HG03095 (cell line): ENCODE results near the gene GNAI3.

Experiments
- ATAC-seq: cut with Tn5 transposase; IDR thresholded peaks from one replicate; pipeline ENCODE4 v1.9.1; 2021; ENCODE audit warnings: moderate library complexity; ENCODE audit not compliant: unreplicated experiment

Gene GNAI3

DNA sequence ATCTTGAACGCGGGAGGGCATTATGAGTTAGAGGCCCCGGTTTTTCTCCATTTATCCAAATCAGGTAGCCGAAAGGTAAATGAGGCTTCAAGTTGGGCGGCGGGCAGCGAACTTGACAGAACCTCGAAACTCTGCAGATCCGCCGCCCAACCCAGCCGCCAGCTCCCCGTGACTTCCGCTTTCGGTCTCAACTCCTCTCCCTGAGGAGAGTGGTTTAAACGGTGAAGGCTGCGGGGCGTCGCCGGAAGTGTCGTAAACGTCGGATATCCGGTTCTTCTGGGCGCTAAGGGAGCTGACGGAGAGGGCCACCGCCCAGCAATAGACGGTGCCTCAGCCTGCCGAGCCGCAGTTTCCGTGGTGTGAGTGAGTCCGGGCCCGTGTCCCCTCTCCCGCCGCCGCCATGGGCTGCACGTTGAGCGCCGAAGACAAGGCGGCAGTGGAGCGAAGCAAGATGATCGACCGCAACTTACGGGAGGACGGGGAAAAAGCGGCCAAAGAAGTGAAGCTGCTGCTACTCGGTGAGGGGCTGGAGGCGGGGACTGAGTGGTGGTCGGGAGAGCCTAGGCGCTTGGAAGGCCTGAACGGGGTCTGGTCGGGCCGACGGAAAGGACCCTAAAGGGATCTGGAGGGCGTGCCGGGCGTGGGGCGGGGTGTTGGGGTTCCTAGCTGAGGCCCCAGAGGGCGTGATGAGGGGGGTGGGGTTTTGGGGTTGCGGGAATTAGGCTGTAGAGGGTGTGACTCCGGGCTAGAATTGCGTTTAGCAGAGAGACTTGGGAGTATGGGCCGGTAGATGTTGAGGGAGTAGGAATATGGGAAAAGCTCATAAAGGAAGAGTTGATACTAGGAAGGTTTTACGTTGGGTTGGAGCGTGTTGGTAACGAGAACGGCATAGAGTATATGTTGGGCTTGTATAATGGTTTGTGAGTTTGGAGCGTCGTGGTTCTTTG, at the start of gene GNAI3:
Gene GNAI3, plus strand, starts transcription at position 295 of the 947 bp plus-strand sequence. Its CDS starts 106 bp downstream, at position 401.
- ATAC-seq = peak; percentile 85

DNA sequence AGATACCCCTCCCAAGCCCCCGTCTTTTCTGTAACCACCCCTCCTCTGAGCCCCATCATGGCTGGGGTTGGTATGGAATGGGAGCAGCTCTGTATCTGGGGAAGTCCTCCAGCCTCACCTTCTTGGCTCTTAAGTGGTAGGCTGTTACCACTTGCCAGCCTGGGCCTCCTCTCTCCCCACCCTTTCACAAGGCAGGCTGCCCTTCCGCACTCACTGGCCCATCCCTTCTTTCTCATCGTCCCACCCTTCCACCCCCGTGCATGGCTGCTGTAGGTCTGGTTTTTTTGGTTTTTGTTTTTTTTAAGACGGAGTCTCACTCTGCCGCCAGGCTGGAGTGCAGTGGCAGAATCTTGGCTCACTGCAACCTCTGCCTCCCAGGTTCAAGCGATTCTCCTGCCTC, 49.3 kb upstream of the GNAI3 start:
- ATAC-seq = no peak

DNA sequence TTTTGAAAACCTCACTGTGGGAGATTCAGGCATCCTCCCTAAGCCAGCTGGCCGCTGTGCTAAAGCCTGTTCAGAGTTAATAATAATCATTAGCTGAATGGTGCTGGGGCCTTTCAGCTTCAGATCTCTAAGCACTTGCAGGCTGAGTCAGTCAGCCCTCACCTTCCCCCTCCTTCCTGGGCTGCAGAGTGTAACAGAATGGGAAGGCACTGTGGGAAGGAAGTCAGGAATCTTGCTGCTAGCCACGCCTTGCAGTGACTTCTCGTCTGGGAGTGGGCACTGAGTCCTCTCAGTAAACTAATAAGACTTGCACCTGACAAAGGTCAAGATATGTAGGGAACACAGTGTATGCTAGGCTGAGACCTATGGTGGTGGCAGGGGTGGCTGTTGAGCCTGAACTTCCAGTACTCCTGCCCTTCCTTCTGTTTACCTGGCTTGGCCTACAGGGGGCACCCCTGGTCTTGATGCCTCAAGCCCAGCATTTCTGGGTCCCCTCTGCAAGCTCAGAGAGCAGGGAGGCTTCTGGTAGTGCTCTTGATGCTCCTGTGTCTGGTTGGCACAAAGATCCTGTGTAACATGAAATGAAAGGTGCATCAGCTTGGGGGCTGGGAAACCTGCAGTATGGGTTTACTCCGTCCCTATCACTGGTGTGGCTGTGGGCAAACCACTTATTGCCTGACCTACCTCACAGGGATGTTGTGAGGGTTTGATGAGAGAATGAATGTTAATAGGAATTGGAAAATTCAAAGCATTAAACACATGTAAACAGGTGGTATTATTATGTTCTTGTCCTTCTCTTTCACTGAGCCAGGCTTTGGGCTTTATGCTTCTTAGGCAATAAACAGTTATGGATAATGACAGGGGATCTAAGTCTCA, 48.5 kb upstream of the GNAI3 start:
- ATAC-seq = no peak

DNA sequence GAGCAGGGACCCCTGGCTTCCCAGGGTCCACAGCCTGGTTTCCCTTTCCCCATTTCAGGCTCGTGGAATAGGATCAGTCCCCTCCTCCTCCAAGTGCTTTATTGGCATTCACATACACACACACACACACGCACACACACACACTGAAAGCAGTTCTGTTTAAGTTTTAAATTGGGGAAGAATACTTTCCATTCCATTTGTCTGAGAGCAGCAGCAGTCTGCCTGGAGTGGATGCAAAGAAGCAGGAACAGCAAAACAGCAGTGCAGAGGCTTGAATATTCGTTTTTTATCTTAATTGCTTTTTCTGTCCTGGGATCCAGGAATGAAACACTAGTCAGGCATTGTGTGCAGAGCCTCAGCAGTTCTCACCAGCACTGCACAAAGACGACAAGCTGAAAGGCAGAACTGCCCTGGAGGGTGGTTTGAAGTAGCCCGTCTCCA, 47.5 kb upstream of the GNAI3 start:
- no peak for ATAC-seq

DNA sequence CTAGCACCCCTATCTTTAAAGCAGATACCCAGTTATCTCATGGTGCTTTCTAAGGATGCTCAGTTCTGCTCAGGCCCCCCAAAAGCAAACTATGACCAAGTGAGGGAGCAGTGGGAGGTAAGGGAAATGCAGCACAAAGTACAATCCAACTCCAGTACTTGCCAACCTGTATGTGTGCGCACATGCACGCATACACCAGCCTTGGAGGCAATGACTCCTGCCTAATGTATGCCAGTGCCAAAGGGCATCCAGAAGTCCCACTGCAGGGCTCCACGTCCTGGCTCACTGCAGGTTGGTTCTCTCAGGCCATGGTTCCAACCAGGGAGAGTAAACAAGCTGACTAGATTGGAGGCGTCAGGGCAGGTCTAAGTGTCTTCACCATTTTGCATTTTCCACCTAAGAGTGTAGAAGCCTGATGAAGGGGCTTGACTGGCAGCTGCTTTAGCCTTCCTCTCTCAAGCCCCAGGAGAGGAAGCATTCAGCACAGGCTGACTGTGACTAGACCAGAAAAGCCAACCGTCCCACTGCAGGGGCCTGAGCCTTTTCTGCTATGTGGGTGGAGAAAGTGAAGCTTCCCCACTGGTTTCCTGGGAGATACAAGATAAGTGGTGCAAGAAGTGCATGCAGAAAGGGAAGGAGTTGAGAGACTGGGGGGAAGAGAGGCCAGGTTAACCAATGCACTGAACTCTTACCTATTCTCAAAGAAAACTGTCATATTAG, 46.6 kb upstream of the GNAI3 start:
- ATAC-seq = no peak

DNA sequence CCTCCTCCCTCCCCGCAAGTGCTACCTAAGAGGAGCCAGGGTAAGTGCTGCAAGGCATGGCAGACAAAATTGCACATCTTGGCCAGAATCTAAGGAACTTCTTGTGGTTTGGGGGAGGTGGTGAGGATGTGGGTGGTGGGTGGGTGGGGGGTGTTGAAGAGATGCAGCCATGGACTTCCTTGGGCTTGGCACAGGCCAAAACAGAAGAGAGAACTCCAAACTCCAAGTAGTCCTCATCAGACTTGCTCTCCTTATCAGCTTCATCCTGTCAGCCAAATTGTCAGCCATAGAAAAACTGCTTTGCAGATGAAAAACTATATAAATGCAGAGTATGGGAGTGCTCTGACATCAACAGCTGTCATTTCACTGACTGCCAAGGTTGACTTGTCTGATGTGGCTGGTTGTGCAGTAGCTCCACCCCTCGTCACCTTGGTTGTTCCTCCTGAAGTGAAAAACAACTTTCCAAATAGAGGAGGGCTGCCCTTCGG, 46.0 kb upstream of the GNAI3 start:
- ATAC-seq = no peak

DNA sequence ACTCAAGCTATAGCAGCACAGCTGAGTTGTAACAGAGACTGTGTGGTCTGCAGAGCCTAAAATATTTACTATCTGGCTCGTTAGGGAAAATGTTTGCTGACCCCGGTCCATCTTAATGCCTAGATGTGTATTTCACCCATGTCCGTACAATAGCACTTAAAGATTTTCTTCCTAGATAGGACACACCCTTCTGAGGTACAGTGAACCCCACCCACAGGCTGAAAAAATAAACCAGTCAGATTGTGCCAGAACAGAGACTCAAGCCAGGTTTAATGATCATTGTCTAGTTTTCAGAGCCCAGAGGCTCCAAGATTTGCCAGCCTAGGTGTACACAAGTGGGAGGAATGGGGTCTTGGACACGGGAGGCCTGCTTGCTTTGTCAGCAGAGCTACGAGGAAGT, 44.5 kb upstream of the GNAI3 start:
- ATAC-seq = no peak

DNA sequence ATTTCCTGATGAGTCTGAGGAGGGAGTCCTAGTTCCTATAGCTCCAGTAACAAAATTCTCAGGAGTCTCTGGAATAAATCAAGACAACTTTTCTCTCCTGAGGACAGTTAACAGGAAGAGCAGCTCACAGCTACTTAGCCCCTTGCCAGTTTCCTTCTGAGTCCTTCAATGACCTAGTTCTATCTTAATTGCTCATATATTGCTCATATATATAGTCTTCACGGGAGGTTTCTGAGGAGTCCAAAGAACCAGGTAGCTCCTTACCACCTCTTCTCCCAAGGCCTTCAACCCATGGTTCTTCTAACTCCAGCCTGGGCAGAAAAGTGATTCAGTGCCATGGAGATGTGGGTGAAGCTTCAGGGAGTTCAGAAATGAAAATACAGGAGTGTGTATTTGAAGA, 43.4 kb upstream of the GNAI3 start:
- ATAC-seq = no peak

DNA sequence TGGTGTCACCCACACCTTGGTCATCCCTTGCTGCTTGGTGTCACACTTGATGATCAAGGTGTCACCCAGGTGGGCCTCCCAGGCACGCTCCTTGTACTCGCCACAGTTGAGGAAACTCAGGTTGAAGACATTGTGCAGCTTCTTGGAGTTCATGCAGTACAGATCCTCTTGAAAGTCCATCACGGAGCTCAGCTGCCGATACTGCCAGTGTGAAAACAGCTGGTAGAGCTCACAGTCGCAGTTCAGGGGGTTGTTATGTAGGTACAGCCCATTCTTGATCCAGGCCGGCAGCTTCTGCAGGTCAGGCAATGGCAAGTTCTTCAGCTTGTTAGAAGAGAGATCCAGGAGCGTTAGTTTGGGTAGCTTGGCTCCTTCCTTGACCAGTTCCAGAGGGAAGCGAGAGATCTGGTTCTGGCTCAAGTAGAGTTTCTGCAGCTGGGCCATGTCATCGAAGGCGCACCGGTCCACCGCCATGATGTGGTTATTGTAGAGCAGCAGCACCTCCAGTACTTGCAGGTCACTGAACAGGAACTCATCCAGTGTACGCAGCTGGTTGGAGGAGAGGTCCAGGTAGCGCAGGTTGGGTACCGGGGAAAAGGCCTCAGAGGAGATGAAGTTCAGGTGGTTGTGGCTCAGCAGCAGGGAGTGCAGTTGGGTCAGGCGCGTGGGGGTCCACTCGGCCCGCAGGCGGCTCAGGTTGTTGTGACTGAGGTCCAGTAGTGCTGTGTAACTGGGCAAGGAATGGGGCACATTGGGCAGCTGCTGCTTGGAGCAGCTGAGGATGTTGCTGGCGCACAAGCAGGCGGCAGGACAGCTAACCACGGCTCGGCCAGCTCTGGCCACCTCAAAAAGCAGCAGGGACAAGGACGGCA, 40.2 kb upstream of the GNAI3 start:
- ATAC-seq = no peak

DNA sequence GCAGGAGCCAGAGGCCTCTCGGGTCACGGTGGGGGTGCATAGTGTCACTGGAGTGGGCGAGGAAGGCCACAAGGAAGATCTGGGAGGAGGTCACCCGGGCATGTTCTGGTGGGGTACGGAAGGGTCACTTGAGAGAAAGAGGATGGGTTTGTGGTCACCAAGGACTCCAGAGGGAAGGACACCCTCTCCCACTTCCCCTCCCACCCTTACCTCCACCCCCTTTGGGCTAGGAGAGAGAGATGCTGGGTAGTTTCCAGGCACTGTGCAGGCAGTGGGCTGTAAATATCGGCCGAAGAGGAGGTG, 39.6 kb upstream of the GNAI3 start:
- ATAC-seq = no peak

DNA sequence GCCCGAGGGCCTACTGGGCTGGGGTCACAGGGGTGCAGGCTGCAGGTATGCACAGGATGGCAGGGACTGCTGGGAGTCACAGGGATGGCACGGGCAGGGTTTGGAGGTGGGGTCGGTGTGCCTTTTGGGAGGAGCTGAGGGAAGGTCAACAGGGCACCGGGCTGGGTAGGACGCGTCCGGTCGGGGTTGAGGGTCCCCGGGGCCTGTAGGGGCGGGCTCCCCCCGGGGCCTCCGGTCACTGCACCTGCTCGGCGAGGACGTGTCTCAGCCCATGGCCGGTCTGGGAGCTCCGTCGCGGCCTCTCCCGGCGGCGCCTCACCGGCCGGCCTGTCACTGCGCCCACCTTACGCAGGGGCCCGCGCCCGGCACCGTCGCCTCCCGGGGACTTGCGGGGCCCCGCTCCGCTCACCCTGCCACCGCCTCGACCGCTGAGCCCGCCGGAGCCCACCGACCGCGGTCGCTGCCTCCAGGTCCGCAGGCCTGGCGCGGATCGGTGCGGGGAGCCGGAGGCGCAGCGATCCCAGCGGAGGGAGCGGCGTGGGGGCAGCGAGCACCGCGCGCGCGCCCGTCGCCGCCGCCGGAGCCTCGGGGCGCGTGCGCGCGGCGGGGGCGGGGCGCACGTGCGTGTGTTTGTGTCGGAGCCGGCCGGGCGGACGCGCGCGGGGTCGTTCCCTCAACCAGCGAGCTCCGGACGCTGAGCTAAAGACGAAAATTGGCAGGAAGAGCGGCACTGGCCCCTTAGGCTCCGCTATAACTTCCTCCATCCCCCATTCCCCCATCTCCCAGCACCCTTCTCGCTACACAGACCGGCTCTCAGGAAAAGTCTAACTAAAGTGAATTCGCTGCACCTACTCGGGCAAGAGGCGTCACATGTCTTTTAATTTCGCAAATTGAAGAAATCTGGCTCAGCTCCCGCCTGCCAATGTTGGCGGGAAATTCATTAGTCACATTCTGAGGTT, 39.0 kb upstream of the GNAI3 start, which contains the start of gene AMIGO1:
Gene AMIGO1, minus strand, starts transcription at position 552 of the 959 bp plus-strand sequence. CDS start 815 bp downstream, outside the sequence.
- peak; percentile 54 for ATAC-seq

DNA sequence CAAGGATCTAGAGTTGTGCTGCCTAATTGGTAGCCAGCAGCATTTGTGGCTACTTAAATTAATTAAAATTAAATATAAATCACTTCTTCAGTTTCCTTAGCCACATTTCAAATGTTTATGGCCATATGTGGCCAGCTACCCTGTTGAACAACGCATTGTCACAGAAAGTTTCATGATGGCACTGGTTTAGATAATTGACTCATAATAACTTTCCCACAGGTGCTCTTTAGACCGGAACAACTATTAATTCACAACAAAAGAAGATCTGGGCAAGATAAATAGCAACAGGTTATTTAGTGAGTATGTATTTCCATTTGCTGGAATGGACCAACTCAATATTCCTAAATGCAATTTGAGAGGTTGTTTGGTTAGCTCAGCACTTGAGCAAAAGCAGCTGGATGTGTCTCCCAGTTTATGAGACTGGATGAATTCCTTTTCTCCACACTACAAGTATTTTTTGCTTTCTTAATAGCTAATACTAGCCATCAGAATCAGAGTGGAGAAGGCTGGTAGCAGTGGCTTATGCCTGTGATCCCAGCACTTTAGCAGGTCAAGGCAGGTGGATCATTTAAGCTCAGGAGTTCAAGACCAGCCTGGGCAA, 35.2 kb upstream of the GNAI3 start:
- no peak for ATAC-seq

DNA sequence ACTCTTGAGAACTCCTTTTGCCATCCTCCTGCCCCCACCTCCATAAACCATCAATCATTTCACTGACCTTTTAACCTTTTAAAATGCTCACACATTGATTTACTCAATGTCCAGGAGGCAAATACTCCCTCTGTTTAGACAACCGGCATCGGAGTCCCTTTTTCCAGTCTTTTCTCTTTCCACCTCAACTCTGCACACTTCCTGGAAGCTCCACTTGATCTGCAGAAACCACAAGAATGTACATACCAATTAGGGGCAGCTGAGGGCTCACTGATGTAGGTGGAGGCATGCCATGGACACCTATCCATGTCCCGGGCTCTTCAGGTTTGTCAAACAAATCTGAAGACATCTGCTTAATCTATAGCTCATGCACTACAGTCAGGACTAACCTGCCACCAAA, 33.6 kb upstream of the GNAI3 start:
- no peak for ATAC-seq

DNA sequence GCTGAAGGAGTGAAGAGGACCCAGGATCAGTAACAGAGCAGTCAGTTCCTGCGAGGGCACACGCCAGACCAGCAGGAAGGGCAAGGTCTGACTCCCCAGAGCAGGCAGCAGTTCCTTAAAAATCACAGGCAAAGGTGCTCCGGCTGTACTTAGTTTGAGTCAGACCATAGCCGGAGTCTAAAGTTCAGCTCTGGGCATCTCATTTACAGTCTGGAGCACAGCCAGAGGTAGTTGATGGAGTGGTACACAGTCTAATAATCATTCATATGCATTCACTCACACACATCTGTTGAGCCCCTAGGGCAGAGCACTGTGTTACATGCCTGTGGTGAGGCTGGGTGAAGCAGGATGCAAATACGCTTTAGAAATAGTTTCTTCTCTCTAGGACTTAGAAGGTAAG, 31.5 kb upstream of the GNAI3 start:
- no peak for ATAC-seq

DNA sequence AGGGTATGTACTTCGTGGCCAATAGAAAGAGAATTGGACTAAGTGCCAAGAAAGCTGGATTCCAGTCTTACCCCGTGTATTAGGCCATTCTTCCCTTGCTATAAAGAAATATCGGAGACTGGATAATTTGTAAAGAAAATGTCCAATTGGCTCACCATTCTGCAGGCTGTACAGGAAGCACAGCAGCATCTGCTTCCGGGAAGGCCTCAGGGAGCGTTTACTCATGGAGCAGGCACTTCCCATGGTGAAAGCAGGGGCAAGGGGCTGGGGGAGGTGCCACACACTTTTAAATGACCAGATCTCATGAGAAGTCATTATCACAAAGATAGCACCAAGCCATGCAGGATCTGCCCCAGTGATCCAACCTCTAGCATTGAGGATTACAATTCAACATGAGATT, 31.1 kb upstream of the GNAI3 start:
- no peak for ATAC-seq

DNA sequence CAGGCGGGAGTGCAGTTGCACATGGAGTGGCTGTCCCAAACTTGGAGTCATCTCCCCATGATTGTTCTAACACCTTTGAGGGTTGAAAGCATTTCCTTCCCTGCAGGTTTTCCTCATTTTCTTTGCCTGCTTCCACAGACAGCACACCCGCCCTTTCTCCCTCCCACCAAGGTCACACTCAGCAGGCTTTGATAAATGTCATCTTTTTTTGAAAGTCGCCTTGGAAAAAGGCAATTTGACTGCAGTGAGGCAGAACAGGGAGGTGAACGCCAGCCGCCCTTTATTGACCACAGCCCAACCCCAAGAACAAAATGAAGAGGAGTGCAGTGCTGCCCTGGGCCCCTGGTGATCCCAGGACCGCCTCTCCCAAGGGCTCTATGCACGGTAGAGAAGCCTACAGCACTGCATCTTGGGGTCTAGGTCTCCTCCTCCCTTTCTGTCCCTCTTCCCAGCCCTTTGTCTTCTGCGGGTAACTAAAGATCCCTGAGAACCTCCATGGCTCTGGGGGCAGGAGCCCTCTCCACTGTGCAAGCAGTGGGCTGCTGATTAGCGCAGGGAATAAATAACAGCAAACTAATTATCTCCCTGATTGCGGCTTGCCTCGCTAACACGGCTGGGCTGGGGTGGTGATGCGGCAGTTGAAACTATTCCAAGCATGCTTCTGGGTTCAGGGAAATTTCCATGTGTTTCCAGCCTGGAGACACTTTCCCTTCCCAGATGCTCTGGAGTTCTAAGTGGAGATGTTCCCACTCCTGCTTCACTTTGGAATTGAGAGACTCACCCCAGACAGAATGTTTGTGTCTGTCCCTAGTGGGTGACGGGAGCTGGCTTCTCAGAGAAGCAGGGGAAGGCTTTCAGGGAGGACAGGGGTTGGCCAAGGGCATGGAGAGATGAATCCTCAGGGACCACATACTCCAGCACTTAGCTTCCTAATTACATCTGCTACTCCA, 27.1 kb upstream of the GNAI3 start:
- ATAC-seq = no peak

DNA sequence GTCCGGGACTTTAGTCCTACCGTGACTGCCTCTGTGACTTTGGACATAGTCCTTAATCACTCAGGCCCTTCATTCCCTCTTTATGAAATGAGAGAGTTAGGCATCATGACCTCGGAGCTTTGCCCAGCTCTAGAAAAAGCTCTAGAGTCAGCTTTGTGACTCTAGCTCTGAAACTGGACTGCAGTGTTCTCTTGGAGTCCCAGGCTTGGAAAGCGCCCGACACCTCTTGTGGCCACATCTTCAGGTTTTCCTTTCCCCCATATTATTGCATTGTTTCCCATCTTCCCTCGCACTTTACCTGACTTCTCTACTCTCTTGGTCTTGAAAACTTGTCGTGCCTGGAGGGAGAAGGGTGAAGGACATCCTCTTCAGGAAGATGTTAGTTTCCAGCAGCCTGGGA, 26.4 kb upstream of the GNAI3 start:
- ATAC-seq = no peak
